Trophoblast cell (in vitro differentiated cells and primary cell): ENCODE data around the gene TBC1D22A.

Experiments
- DNase-seq, 2 donors: peaks; one replicate each; pipeline ENCODE4 v3.0.0-alpha.2; 2016
- H2AFZ ChIP-seq: 2 replicates; pipeline ENCODE4 v1.6.1; 2013; ENCODE audit warnings: low read length, moderate library complexity, mild to moderate bottlenecking; ENCODE audit not compliant: insufficient read depth, poor library complexity
- H2AK5ac ChIP-seq: 2 replicates; pipeline ENCODE4 v1.6.1; 2013; ENCODE audit warnings: mild to moderate bottlenecking, low read length
- H2BK120ac ChIP-seq: 2 replicates; pipeline ENCODE4 v1.6.1; 2013; ENCODE audit warnings: low read length, mild to moderate bottlenecking, moderate library complexity; ENCODE audit not compliant: insufficient read depth, poor library complexity
- H2BK12ac ChIP-seq: 2 replicates; pipeline ENCODE4 v1.6.1; 2013; ENCODE audit warnings: mild to moderate bottlenecking, low read length, moderate library complexity
- H2BK5ac ChIP-seq: 2 replicates; pipeline ENCODE4 v1.6.1; 2013; ENCODE audit warnings: low read length, low read depth, moderate library complexity, mild to moderate bottlenecking; ENCODE audit not compliant: poor library complexity
- H3K14ac ChIP-seq: 2 replicates; pipeline ENCODE4 v1.6.1; 2013; ENCODE audit warnings: mild to moderate bottlenecking, low read length
- H3K18ac ChIP-seq: 2 replicates; pipeline ENCODE4 v1.6.1; 2013; ENCODE audit warnings: mild to moderate bottlenecking, low read length
- H3K23ac ChIP-seq: 2 replicates; pipeline ENCODE4 v1.6.1; 2013; ENCODE audit warnings: low read length
- H3K27ac ChIP-seq: 2 replicates; pipeline ENCODE4 v1.5.1; 2013; ENCODE audit warnings: low read depth, mild to moderate bottlenecking, inconsistent platforms, low read length, moderate library complexity
- H3K27me3 ChIP-seq: 2 replicates; pipeline ENCODE4 v1.6.1; 2013; ENCODE audit warnings: inconsistent platforms, mild to moderate bottlenecking, low read length, moderate library complexity; ENCODE audit not compliant: insufficient read depth
- H3K36me3 ChIP-seq, 2 experiments: 1 replicate in 1 of 2; 2 replicates in 1 of 2; pipeline ENCODE4 v1.6.1; 2013; ENCODE audit warnings: low read length in 2 of 2, mild to moderate bottlenecking in 2 of 2, moderate library complexity in 1 of 2; ENCODE audit not compliant: insufficient read depth in 2 of 2, control insufficient read depth in 1 of 2
- H3K4ac ChIP-seq: 2 replicates; pipeline ENCODE4 v1.6.1; 2013; ENCODE audit warnings: low read depth, mild to moderate bottlenecking, low read length, moderate library complexity
- H3K4me1 ChIP-seq, 2 experiments: 1 replicate in 1 of 2; 2 replicates in 1 of 2; pipeline ENCODE4 v1.6.1; 2013; ENCODE audit warnings: low read length in 2 of 2, mild to moderate bottlenecking in 2 of 2, moderate library complexity in 1 of 2; ENCODE audit not compliant: insufficient read depth in 2 of 2, control insufficient read depth in 1 of 2
- H3K4me2 ChIP-seq: 2 replicates; pipeline ENCODE4 v1.6.1; 2013; ENCODE audit warnings: inconsistent platforms, mild to moderate bottlenecking, low read length, moderate library complexity
- H3K4me3 ChIP-seq: 2 replicates; pipeline ENCODE4 v1.5.1; 2013; ENCODE audit warnings: mild to moderate bottlenecking, low read depth, low read length, inconsistent platforms
- H3K79me1 ChIP-seq: one replicate; pipeline ENCODE4 v1.6.1; 2013; ENCODE audit warnings: low read length
- H3K79me2 ChIP-seq: 2 replicates; pipeline ENCODE4 v1.6.1; 2013; ENCODE audit warnings: low read length, mild to moderate bottlenecking; ENCODE audit not compliant: control insufficient read depth, insufficient read depth, poor library complexity
- H3K9ac ChIP-seq: 2 replicates; pipeline ENCODE4 v1.6.1; 2013; ENCODE audit warnings: mild to moderate bottlenecking, low read length
- H3K9me3 ChIP-seq: 2 replicates; pipeline ENCODE4 v1.6.1; 2013; ENCODE audit warnings: low read depth, mild to moderate bottlenecking, control low read depth, inconsistent platforms, low read length; ENCODE audit not compliant: insufficient read depth
- H4K12ac ChIP-seq: 2 replicates; pipeline ENCODE4 v1.6.1; 2013; ENCODE audit warnings: low read depth, mild to moderate bottlenecking, low read length, moderate library complexity
- H4K8ac ChIP-seq: 2 replicates; pipeline ENCODE4 v1.6.1; 2013; ENCODE audit warnings: low read depth, mild to moderate bottlenecking, low read length, moderate library complexity
- H4K91ac ChIP-seq: one replicate; pipeline ENCODE4 v1.6.1; 2013; ENCODE audit warnings: low read depth, mild to moderate bottlenecking, low read length, moderate library complexity
- WGBS: extraction: QIAGEN DNeasy Blood & Tissue Kit; methylation state at CpG from one replicate; pipeline ENCODE4 v1.1.7; 2013; ENCODE audit warnings: missing lambda C conversion rate; ENCODE audit not compliant: insufficient read length, insufficient coverage; ENCODE audit errors: extremely low coverage; 5-methylcytosine and 5-hydroxymethylcytosine counted together

The TBC1D22A gene

DNA sequence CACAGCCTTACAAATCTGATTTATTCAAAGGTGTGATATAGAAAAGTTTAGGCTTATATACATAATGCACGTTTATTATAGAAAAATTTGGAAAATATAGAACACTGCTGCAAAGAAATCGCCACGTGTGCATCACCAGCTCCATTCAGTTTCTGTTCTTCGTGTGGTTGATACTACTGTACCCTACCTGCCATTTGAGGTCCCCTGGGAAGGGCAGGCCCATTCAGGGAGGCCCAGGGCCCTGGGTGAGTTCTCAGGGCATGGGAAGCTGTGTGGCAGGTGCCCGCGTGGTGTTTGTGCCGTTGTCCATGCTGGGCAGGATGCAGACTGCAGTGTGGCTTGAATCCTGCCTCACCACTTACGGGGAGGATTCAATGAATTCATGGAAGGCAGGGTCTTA is 60.8 kb downstream of the TBC1D22A start:
- H2BK12ac ChIP-seq: no peak overlapping the region
- H3K36me3 ChIP-seq: peaks cover 0 to 2% of the 10 kb centered on the region in 2 experiments
- H3K27ac ChIP-seq: no peak overlapping the region
- H3K4me2 ChIP-seq: no peak overlapping the region
- no peak overlapping the region for H3K4ac ChIP-seq
- H2AFZ ChIP-seq: no peak overlapping the region
- no peaks in the 10 kb centered on the region for H3K79me2 ChIP-seq
- no peak overlapping the region for H2BK5ac ChIP-seq
- no peak overlapping the region for H4K8ac ChIP-seq
- no peaks in the 10 kb centered on the region for H3K27me3 ChIP-seq
- no peak overlapping the region for H2AK5ac ChIP-seq
- H3K9me3 ChIP-seq: peaks cover 2% of the 10 kb centered on the region
- H3K18ac ChIP-seq: no peak overlapping the region
- H3K9ac ChIP-seq: no peak overlapping the region
- H2BK120ac ChIP-seq: no peak overlapping the region
- H3K4me3 ChIP-seq: no peak overlapping the region
- no peak overlapping the region for H3K23ac ChIP-seq
- peaks cover 5 to 8% of the 10 kb centered on the region in 2 experiments for H3K4me1 ChIP-seq
- no peak for DNase-seq
- WGBS: no CpG with 5 or more reads among the region's 8 CpGs
- no peak overlapping the region for H4K12ac ChIP-seq
- no peak overlapping the region for H4K91ac ChIP-seq
- no peaks in the 10 kb centered on the region for H3K79me1 ChIP-seq
- H3K14ac ChIP-seq: no peak overlapping the region

DNA sequence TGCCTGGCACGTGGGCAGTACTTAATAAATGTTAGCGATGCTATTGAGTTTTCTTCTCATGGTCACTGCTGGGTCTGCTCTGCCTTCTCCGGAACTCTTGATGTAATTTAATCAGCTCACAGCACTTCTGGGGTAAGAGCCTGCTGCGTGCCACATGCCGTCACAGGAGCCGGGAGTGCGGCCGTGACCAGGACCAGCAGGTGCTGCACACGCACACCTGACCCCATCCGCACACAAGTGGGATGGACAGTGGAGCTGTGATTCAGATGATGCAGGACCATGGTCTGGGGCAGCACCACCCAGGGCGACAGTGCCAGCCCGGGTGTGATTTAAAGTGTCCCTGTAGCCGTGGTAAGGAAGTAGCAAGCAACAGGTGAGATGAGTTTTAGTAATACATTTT is 61.2 kb downstream of the TBC1D22A start:
- H3K4ac ChIP-seq: no peak overlapping the region
- no peak overlapping the region for H4K12ac ChIP-seq
- no peaks in the 10 kb centered on the region for H3K79me2 ChIP-seq
- H2AK5ac ChIP-seq: no peak overlapping the region
- H3K4me2 ChIP-seq: no peak overlapping the region
- H3K9me3 ChIP-seq: peaks cover 2% of the 10 kb centered on the region
- H2BK12ac ChIP-seq: no peak overlapping the region
- no peak overlapping the region for H3K4me3 ChIP-seq
- no peaks in the 10 kb centered on the region for H3K27me3 ChIP-seq
- no peak overlapping the region for H4K8ac ChIP-seq
- H2BK5ac ChIP-seq: no peak overlapping the region
- H3K18ac ChIP-seq: no peak overlapping the region
- H3K36me3 ChIP-seq: peaks cover 0 to 2% of the 10 kb centered on the region in 2 experiments
- H4K91ac ChIP-seq: no peak overlapping the region
- no CpG with 5 or more reads among the region's 13 CpGs for WGBS
- H3K79me1 ChIP-seq: no peaks in the 10 kb centered on the region
- no peak overlapping the region for H2BK120ac ChIP-seq
- H3K4me1 ChIP-seq: peaks cover 9 to 12% of the 10 kb centered on the region in 2 experiments
- no peak overlapping the region for H3K27ac ChIP-seq
- no peak overlapping the region for H3K14ac ChIP-seq
- no peak overlapping the region for H2AFZ ChIP-seq
- DNase-seq: no peak
- H3K23ac ChIP-seq: peak overlapping the region; percentile 95
- H3K9ac ChIP-seq: no peak overlapping the region

DNA sequence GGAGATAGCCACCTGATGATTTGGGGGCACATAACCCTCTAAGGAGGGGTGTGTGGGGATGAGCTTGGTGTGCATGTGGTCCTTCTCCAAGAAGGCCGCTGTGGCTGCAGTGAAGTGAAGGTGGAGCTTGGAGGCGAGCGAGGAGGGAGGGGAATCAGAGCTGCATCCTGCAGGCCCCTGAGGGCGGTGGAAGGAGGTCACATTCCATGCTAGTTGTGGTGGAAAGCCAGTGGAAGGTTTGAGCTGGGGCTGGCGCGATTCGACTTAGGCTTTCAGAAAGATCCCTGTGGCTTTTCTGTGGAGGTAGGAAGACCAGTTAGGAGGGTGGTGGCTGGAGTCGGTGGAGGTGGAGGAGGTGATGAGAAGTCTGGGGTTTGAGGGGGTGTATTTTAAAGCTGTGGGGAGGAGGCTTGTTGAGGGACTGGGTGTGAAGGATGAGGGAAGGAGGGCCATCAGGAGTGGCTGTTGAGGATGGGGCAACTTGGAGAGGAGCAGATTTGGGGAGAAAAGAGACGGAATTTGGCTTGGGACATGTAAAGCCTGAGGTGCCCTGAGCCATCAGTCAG is 62.0 kb downstream of the TBC1D22A start:
- Histone ChIP-seq H2AK5ac (no peak overlapping the region), H3K79me1 (no peaks in the 10 kb centered on the region), H4K91ac (no peak overlapping the region), H3K9ac (no peak overlapping the region), H3K4me1 (peaks cover 13 to 18% of the 10 kb centered on the region in 2 experiments), H3K79me2 (no peaks in the 10 kb centered on the region), H3K23ac (no peak overlapping the region), H3K27me3 (no peaks in the 10 kb centered on the region), H2BK12ac (no peak overlapping the region), H3K4me3 (no peak overlapping the region), H3K18ac (no peak overlapping the region), H4K8ac (no peak overlapping the region), H2BK5ac (no peak overlapping the region), H3K4ac (no peak overlapping the region), H3K27ac (no peak overlapping the region), H2BK120ac (no peak overlapping the region), H3K9me3 (peaks cover 2% of the 10 kb centered on the region), H4K12ac (no peak overlapping the region), H3K4me2 (no peak overlapping the region), H3K14ac (no peak overlapping the region), H3K36me3 (peaks cover 0 to 2% of the 10 kb centered on the region in 2 experiments), H2AFZ (no peak overlapping the region)
- DNase-seq: no peak
- no CpG with 5 or more reads among the region's 9 CpGs for WGBS

- no peak overlapping the region for H2AFZ ChIP-seq
- no peak overlapping the region for H3K18ac ChIP-seq
- no peak overlapping the region for H2AK5ac ChIP-seq
- H3K4me2 ChIP-seq: no peak overlapping the region
- H2BK5ac ChIP-seq: no peak overlapping the region
- no peak overlapping the region for H4K8ac ChIP-seq
- H3K27me3 ChIP-seq: no peaks in the 10 kb centered on the region
- H4K12ac ChIP-seq: no peak overlapping the region
- H3K36me3 ChIP-seq: peaks cover 0 to 2% of the 10 kb centered on the region in 2 experiments
- no peak overlapping the region for H3K4me3 ChIP-seq
- no peak overlapping the region for H2BK120ac ChIP-seq
- H3K79me2 ChIP-seq: no peaks in the 10 kb centered on the region
- WGBS: no CpG with 5 or more reads among the region's 12 CpGs
- H3K9ac ChIP-seq: no peak overlapping the region
- no peak overlapping the region for H3K23ac ChIP-seq
- H4K91ac ChIP-seq: no peak overlapping the region
- H3K9me3 ChIP-seq: peaks cover 2% of the 10 kb centered on the region
- H3K4me1 ChIP-seq: peaks cover 13 to 22% of the 10 kb centered on the region in 2 experiments
- H3K79me1 ChIP-seq: no peaks in the 10 kb centered on the region
- no peak for DNase-seq
- H3K14ac ChIP-seq: no peak overlapping the region
- no peak overlapping the region for H3K27ac ChIP-seq
- no peak overlapping the region for H2BK12ac ChIP-seq
- no peak overlapping the region for H3K4ac ChIP-seq
Observed at GRCh38 chr22:46824980-46825544, 62.6 kb downstream of the TBC1D22A start.
